HG03060 (cell line): ENCODE measurements around the gene CLSTN2.

Experiments used
- ATAC-seq: cut with Tn5 transposase; IDR thresholded peaks from one replicate; pipeline ENCODE4 v1.9.1; 2021; ENCODE audit warnings: low read depth, moderate number of reproducible peaks; ENCODE audit not compliant: unreplicated experiment

CLSTN2 gene

GRCh38 chr3:140315955-140316354, 381.0 kb downstream of the CLSTN2 start:
- ATAC-seq = no peak

- ATAC-seq = no peak
Measured at GRCh38 chr3:140316466-140316865, 381.5 kb downstream of the CLSTN2 start.

- ATAC-seq = no peak
Measured at GRCh38 chr3:140316868-140317400, 381.9 kb downstream of the CLSTN2 start.

- ATAC-seq = no peak
Measured at GRCh38 chr3:140319739-140320138, 384.8 kb downstream of the CLSTN2 start.

- ATAC-seq = no peak
Measured at GRCh38 chr3:140323561-140323960, 388.6 kb downstream of the CLSTN2 start.

GRCh38 chr3:140332131-140332530, 397.1 kb downstream of the CLSTN2 start:
- no peak for ATAC-seq

- ATAC-seq = no peak
Measured at GRCh38 chr3:140334132-140334929, 399.3 kb downstream of the CLSTN2 start.

GRCh38 chr3:140336465-140336864, 401.5 kb downstream of the CLSTN2 start:
- no peak for ATAC-seq

GRCh38 chr3:140338916-140339315, 403.9 kb downstream of the CLSTN2 start:
- no peak for ATAC-seq

- no peak for ATAC-seq
Measured at GRCh38 chr3:140341203-140341602, 406.2 kb downstream of the CLSTN2 start.

GRCh38 chr3:140341817-140342403, 406.9 kb downstream of the CLSTN2 start:
- no peak for ATAC-seq

- no peak for ATAC-seq
Measured at GRCh38 chr3:140342668-140343067, 407.7 kb downstream of the CLSTN2 start.

GRCh38 chr3:140343211-140344081, 408.5 kb downstream of the CLSTN2 start:
- ATAC-seq = no peak

- no peak for ATAC-seq
Measured at GRCh38 chr3:140344082-140344454, 409.1 kb downstream of the CLSTN2 start.

- no peak for ATAC-seq
Measured at GRCh38 chr3:140344601-140345205, 409.7 kb downstream of the CLSTN2 start.

GRCh38 chr3:140347151-140347550, 412.2 kb downstream of the CLSTN2 start:
- no peak for ATAC-seq

- ATAC-seq = no peak
Measured at GRCh38 chr3:140349938-140350337, 415.0 kb downstream of the CLSTN2 start.

GRCh38 chr3:140351466-140351865, 416.5 kb downstream of the CLSTN2 start:
- no peak for ATAC-seq

GRCh38 chr3:140355481-140355880, 420.5 kb downstream of the CLSTN2 start:
- no peak for ATAC-seq

GRCh38 chr3:140358686-140359085, 423.7 kb downstream of the CLSTN2 start:
- ATAC-seq = no peak
